HepG2 (cell line): ENCODE measurements around the gene MMP24OS. TPM values are rescaled to one million over a fixed set of nuclear protein-coding genes. Genes with fewer than 3 reads are reported as not detected.

Experiments
- DNMT1 ChIP-seq: sonication (generic); formaldehyde crosslinking; IDR thresholded peaks from 2 replicates; pipeline ENCODE4 v1.5.1; 2020; ENCODE audit warnings: mild to moderate bottlenecking, missing genetic modification reagents
- FOSL2 ChIP-seq: sonication (generic); formaldehyde crosslinking; IDR thresholded peaks from 2 replicates; pipeline ENCODE4 v1.4.0; 2020; ENCODE audit warnings: missing genetic modification reagents
- HMG20B ChIP-seq: conservative IDR thresholded peaks from 2 replicates; pipeline ENCODE4 v1.6.1; 2016; ENCODE audit warnings: missing genetic modification reagents, missing compliant biosample characterization
- KMT2A ChIP-seq: sonication (generic); formaldehyde crosslinking; IDR thresholded peaks from 2 replicates; pipeline ENCODE4 v1.4.0; 2020; ENCODE audit warnings: missing genetic modification reagents
- MAZ ChIP-seq, 2 experiments: sonication (generic) in 1 of 2; formaldehyde crosslinking in 1 of 2; IDR thresholded peaks; 2 replicates each; pipeline versions ENCODE4 v1.5.0 to v1.6.1; 2012 to 2020; ENCODE audit warnings: low read depth in 2 of 2, mild to moderate bottlenecking in 2 of 2, borderline replicate concordance in 1 of 2, improper control_type of control experiment in 1 of 2, low read length in 1 of 2, missing genetic modification reagents in 1 of 2, moderate library complexity in 1 of 2
- PITX1 ChIP-seq: sonication (generic); formaldehyde crosslinking; IDR thresholded peaks from 2 replicates; pipeline ENCODE4 v1.5.1; 2020; ENCODE audit warnings: mild to moderate bottlenecking, missing genetic modification reagents
- STAG1 ChIP-seq: sonication (generic); formaldehyde crosslinking; IDR thresholded peaks from 2 replicates; pipeline ENCODE4 v1.4.0; 2020; ENCODE audit warnings: missing genetic modification reagents
- TGIF2 ChIP-seq: IDR thresholded peaks from 2 replicates; pipeline ENCODE4 v1.6.1; 2016; ENCODE audit warnings: control low read depth, missing compliant biosample characterization
- THAP11 ChIP-seq: IDR thresholded peaks from 2 replicates; pipeline ENCODE4 v1.6.1; 2016; ENCODE audit warnings: missing biosample characterization, missing genetic modification reagents
- ZFX ChIP-seq: sonication (generic); formaldehyde crosslinking; IDR thresholded peaks from 2 replicates; pipeline ENCODE4 v1.4.0; 2020; ENCODE audit warnings: mild to moderate bottlenecking, low read depth, missing genetic modification reagents, moderate library complexity
- ZNF367 ChIP-seq: sonication (generic); formaldehyde crosslinking; IDR thresholded peaks from 2 replicates; pipeline ENCODE4 v1.4.0; 2020; ENCODE audit warnings: missing genetic modification reagents, borderline replicate concordance
- polyA plus RNA-seq, 8 experiments: library from polyadenylated mRNA; depleted of rRNA in 3 of 8; stranded (reverse) in 7 of 8; unstranded in 1 of 8; fragments of >200 nt; fragmentation: Illumina TruSeq in 4 of 8; extraction: Trizol in 4 of 8; gene quantifications; 2 replicates each; pipeline versions ENCODE4 v1.2.1 to v1.2.3, GENCODE V29; 2011 to 2016; ENCODE audit warnings: low read depth in 4 of 8, missing spikeins in 1 of 8, mixed read lengths in 1 of 8; ENCODE audit not compliant: insufficient read depth in 1 of 8
- total RNA-seq, 5 experiments: library from RNA; depleted of rRNA; stranded (reverse); fragments of >200 nt; fragmentation: Illumina TruSeq; extraction: Trizol; gene quantifications; 2 replicates each; pipeline ENCODE4 v1.2.3, GENCODE V29; 2016; ENCODE audit warnings: low read depth in 1 of 5
- TF ChIP-seq, protein P1 (sequence below): sonication (generic); formaldehyde crosslinking; IDR thresholded peaks from 2 replicates; pipeline ENCODE4 v1.5.0; 2020; ENCODE audit warnings: mild to moderate bottlenecking, missing genetic modification reagents
- TF ChIP-seq, protein P2 (sequence below): sonication (generic); formaldehyde crosslinking; IDR thresholded peaks from 2 replicates; pipeline ENCODE4 v1.5.0; 2020; ENCODE audit warnings: mild to moderate bottlenecking, missing genetic modification reagents, moderate library complexity
- TF ChIP-seq, protein P3 (sequence below), 2 experiments: sonication (generic) in 1 of 2; formaldehyde crosslinking in 1 of 2; IDR thresholded peaks; 2 replicates each; pipeline versions ENCODE4 v1.4.0 to v1.6.1; 2018 to 2020; ENCODE audit warnings: missing genetic modification reagents in 2 of 2, borderline replicate concordance in 1 of 2, low read depth in 1 of 2, mild to moderate bottlenecking in 1 of 2, missing biosample characterization in 1 of 2
- TF ChIP-seq, protein P4 (sequence below): sonication (generic); formaldehyde crosslinking; IDR thresholded peaks from 2 replicates; pipeline ENCODE4 v1.4.0; 2020; ENCODE audit warnings: missing genetic modification reagents, mild to moderate bottlenecking, borderline replicate concordance
- TF ChIP-seq, protein P5 (sequence below): sonication (generic); formaldehyde crosslinking; IDR thresholded peaks from 2 replicates; pipeline ENCODE4 v1.5.1; 2020; ENCODE audit warnings: mild to moderate bottlenecking, missing genetic modification reagents, moderate library complexity
- TF ChIP-seq, protein P6 (sequence below): IDR thresholded peaks from 2 replicates; pipeline ENCODE4 v1.6.1; 2012; ENCODE audit warnings: inconsistent platforms

Gene MMP24OS
- total and polyA plus RNA-seq, 2 of the 13 experiments (the other 11 are each of a cell fraction or from before 2014, with no cell fraction given): 6.0 to 8.5 TPM

DNA sequence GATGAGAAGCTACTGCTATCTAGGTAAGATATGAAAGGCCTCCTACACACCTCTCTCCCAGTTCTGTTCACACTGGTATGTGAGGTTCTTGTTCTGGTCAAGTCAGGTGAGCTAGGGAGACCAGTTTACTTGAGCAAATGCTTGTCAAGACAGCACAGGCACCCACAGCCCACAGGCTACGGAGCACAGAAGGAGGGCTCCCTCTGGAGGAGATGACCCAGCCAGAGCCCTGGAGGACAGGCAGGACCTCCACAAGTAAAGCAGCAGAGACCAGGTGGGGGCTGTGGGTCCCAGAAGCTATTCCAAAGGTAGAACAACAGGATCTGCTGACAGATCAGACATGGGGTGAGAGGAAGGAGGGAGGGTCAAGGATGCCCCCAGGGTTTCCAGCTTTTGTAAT lies 13.2 kb downstream of the MMP24OS start (continued):
- TF ChIP-seq, protein P1, sequence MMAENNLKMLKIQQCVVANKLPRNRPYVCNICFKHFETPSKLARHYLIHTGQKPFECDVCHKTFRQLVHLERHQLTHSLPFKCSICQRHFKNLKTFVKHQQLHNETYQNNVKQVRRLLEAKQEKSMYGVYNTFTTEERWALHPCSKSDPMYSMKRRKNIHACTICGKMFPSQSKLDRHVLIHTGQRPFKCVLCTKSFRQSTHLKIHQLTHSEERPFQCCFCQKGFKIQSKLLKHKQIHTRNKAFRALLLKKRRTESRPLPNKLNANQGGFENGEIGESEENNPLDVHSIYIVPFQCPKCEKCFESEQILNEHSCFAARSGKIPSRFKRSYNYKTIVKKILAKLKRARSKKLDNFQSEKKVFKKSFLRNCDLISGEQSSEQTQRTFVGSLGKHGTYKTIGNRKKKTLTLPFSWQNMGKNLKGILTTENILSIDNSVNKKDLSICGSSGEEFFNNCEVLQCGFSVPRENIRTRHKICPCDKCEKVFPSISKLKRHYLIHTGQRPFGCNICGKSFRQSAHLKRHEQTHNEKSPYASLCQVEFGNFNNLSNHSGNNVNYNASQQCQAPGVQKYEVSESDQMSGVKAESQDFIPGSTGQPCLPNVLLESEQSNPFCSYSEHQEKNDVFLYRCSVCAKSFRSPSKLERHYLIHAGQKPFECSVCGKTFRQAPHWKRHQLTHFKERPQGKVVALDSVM (CRISPR knock-in tag): peak; percentile 66; the same call in 1 of the 2 replicates
- TF ChIP-seq, protein P2, sequence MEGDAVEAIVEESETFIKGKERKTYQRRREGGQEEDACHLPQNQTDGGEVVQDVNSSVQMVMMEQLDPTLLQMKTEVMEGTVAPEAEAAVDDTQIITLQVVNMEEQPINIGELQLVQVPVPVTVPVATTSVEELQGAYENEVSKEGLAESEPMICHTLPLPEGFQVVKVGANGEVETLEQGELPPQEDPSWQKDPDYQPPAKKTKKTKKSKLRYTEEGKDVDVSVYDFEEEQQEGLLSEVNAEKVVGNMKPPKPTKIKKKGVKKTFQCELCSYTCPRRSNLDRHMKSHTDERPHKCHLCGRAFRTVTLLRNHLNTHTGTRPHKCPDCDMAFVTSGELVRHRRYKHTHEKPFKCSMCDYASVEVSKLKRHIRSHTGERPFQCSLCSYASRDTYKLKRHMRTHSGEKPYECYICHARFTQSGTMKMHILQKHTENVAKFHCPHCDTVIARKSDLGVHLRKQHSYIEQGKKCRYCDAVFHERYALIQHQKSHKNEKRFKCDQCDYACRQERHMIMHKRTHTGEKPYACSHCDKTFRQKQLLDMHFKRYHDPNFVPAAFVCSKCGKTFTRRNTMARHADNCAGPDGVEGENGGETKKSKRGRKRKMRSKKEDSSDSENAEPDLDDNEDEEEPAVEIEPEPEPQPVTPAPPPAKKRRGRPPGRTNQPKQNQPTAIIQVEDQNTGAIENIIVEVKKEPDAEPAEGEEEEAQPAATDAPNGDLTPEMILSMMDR: peak; percentile 82
- TF ChIP-seq, protein P3, sequence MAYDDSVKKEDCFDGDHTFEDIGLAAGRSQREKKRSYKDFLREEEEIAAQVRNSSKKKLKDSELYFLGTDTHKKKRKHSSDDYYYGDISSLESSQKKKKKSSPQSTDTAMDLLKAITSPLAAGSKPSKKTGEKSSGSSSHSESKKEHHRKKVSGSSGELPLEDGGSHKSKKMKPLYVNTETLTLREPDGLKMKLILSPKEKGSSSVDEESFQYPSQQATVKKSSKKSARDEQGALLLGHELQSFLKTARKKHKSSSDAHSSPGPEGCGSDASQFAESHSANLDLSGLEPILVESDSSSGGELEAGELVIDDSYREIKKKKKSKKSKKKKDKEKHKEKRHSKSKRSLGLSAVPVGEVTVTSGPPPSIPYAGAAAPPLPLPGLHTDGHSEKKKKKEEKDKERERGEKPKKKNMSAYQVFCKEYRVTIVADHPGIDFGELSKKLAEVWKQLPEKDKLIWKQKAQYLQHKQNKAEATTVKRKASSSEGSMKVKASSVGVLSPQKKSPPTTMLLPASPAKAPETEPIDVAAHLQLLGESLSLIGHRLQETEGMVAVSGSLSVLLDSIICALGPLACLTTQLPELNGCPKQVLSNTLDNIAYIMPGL (CRISPR knock-in tag; IDR thresholded peaks at IDR 0.05; ENCODE audit: borderline replicate concordance in 1 of 2, low read depth in 1 of 2): peak; percentile 68 to 73; a peak in 3 of 4 replicates
- TF ChIP-seq ZNF367 (CRISPR knock-in tag) (no peak), THAP11 (peak; percentile 53; the same call in 1 of the 2 replicates), MAZ (IDR thresholded peaks at IDR 0.05; ENCODE audit: borderline replicate concordance, low read depth, low read length) (0 out of 2 replicates have a peak, but pooled peaks have one; percentile 12), MAZ (CRISPR knock-in tag; IDR thresholded peaks at IDR 0.05; ENCODE audit: low read depth) (no peak), STAG1 (CRISPR knock-in tag) (peak; percentile 88), ZFX (CRISPR knock-in tag) (peak; percentile 23; the same call in 1 of the 2 replicates), PITX1 (CRISPR knock-in tag) (peak; percentile 49; the same call in 1 of the 2 replicates), FOSL2 (CRISPR knock-in tag) (peak; percentile 5; the same call in 1 of the 2 replicates), DNMT1 (no peak), KMT2A (CRISPR knock-in tag) (no peak), HMG20B (CRISPR knock-in tag) (no peak), TGIF2 (CRISPR knock-in tag) (no peak)
- TF ChIP-seq, protein P4, sequence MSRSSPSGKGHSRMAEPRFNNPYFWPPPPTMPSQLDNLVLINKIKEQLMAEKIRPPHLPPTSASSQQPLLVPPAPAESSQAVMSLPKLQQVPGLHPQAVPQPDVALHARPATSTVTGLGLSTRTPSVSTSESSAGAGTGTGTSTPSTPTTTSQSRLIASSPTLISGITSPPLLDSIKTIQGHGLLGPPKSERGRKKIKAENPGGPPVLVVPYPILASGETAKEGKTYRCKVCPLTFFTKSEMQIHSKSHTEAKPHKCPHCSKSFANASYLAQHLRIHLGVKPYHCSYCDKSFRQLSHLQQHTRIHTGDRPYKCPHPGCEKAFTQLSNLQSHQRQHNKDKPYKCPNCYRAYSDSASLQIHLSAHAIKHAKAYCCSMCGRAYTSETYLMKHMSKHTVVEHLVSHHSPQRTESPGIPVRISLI (CRISPR knock-in tag): peak; percentile 73
- TF ChIP-seq, protein P5, sequence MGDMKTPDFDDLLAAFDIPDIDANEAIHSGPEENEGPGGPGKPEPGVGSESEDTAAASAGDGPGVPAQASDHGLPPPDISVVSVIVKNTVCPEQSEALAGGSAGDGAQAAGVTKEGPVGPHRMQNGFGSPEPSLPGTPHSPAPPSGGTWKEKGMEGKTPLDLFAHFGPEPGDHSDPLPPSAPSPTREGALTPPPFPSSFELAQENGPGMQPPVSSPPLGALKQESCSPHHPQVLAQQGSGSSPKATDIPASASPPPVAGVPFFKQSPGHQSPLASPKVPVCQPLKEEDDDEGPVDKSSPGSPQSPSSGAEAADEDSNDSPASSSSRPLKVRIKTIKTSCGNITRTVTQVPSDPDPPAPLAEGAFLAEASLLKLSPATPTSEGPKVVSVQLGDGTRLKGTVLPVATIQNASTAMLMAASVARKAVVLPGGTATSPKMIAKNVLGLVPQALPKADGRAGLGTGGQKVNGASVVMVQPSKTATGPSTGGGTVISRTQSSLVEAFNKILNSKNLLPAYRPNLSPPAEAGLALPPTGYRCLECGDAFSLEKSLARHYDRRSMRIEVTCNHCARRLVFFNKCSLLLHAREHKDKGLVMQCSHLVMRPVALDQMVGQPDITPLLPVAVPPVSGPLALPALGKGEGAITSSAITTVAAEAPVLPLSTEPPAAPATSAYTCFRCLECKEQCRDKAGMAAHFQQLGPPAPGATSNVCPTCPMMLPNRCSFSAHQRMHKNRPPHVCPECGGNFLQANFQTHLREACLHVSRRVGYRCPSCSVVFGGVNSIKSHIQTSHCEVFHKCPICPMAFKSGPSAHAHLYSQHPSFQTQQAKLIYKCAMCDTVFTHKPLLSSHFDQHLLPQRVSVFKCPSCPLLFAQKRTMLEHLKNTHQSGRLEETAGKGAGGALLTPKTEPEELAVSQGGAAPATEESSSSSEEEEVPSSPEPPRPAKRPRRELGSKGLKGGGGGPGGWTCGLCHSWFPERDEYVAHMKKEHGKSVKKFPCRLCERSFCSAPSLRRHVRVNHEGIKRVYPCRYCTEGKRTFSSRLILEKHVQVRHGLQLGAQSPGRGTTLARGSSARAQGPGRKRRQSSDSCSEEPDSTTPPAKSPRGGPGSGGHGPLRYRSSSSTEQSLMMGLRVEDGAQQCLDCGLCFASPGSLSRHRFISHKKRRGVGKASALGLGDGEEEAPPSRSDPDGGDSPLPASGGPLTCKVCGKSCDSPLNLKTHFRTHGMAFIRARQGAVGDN (CRISPR knock-in tag): peak; percentile 35
- TF ChIP-seq, protein P6, sequence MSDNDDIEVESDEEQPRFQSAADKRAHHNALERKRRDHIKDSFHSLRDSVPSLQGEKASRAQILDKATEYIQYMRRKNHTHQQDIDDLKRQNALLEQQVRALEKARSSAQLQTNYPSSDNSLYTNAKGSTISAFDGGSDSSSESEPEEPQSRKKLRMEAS: 0 out of 2 replicates have a peak, but pooled peaks have one; percentile 18
